Glomerular visceral epithelial cell (primary cell): ENCODE measurements around the gene CDK9.
A peak's percentile ranks its signal among the peaks of the same experiment; 100 is the strongest.
"Not testable (repeated sequence)": the region's sequence is repeated elsewhere in the genome, so short reads cannot be mapped to it uniquely, and the experiment has no call there.

ENCODE experiments used
- DNase-seq: peaks from one replicate; pipeline ENCODE4 v3.0.0-alpha.2; 2016; ENCODE audit errors: extremely low spot score

CDK9 gene

GRCh38 chr9:127826253-127826913 lies 40.5 kb downstream of the CDK9 start:
- no peak for DNase-seq

GRCh38 chr9:127828262-127829031 lies 42.6 kb downstream of the CDK9 start:
- no peak for DNase-seq

- no peak for DNase-seq
Measured at GRCh38 chr9:127829205-127829906, 43.5 kb downstream of the CDK9 start.

GRCh38 chr9:127832248-127832647 lies 46.4 kb downstream of the CDK9 start:
- DNase-seq = no peak

GRCh38 chr9:127833555-127833954 lies 47.7 kb downstream of the CDK9 start:
- DNase-seq = no peak

GRCh38 chr9:127835991-127836516 lies 50.2 kb downstream of the CDK9 start:
- DNase-seq = peak; percentile 54

- DNase-seq = not testable (repeated sequence)
Measured at GRCh38 chr9:127836561-127836960, 50.7 kb downstream of the CDK9 start.

GRCh38 chr9:127837346-127837745 lies 51.5 kb downstream of the CDK9 start:
- DNase-seq = peak; percentile 26

GRCh38 chr9:127838375-127839078 lies 52.7 kb downstream of the CDK9 start:
- peak; percentile 95 for DNase-seq
